ENCODE measurements around the gene MRTFB. TPM values are rescaled to one million over a fixed set of nuclear protein-coding genes. Genes with fewer than 3 reads are reported as not detected.
A peak's percentile ranks its signal among the peaks of the same experiment; 100 is the strongest.

The MRTFB gene
- total RNA-seq, 1 experiment from 2014 or later = 30.0 TPM

GRCh38 chr16:14278749-14279148 lies 207.6 kb downstream of the MRTFB start:
- BruUV-seq (replicated peaks) = no TSS peak
- Mint-ChIP-seq H3K27me3 (ENCODE audit: insufficient read depth, unreplicated experiment) (no peaks in the 10 kb centered on the region), H3K36me3 (ENCODE audit: insufficient read depth, unreplicated experiment) (no peaks in the 10 kb centered on the region), H3K4me3 (ENCODE audit: unreplicated experiment) (no peak overlapping the region), H3K27ac (ENCODE audit: low read depth, unreplicated experiment) (no peak overlapping the region), H3K4me1 (ENCODE audit: insufficient read depth, unreplicated experiment) (no peaks in the 10 kb centered on the region), H3K9me3 (ENCODE audit: unreplicated experiment) (no peaks in the 10 kb centered on the region)
- POLR2A ChIA-PET = interaction anchor here (0.8 kb wide), 1 partner anchor 10 kb away, joined by 3 read pairs; no protein-coding TSS in a partner anchor
- no peak for DNase-seq (ENCODE audit: unreplicated experiment)
- TF ChIP-seq CTCF (IDR thresholded peaks at IDR 0.05; ENCODE audit: unreplicated experiment) = no peak
- CTCF ChIA-PET = interaction anchor here (0.6 to 1.4 kb wide), 5 partner anchors 10 to 359 kb away, joined by 3 to 6 read pairs (median 4); partner anchors contain the start of gene ERCC4
- intact Hi-C loops (cut with micrococcal nuclease) = no loop called here

DNA sequence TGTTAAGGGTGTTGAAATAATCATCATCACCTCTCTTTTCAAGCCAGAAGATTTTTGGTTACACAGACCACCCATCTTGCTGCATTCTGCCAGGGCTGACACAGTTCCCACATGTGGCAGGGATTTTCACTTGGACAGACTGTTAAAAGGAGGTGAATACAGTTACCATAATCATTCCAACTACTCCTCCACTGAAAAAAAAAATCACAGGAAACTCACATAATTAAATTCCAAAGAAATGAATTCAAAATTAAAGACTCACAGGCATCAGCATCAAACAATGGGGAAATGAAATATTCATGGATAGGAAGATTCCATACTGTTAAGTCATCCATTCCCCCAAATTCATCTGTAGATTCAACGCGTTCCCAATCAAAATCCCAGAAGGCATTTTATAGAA lies 209.4 kb downstream of the MRTFB start:
- Mint-ChIP-seq H3K27ac (ENCODE audit: low read depth, unreplicated experiment) (no peak overlapping the region), H3K27me3 (ENCODE audit: insufficient read depth, unreplicated experiment) (no peaks in the 10 kb centered on the region), H3K4me3 (ENCODE audit: unreplicated experiment) (no peak overlapping the region), H3K4me1 (ENCODE audit: insufficient read depth, unreplicated experiment) (peaks cover 5% of the 10 kb centered on the region), H3K36me3 (ENCODE audit: insufficient read depth, unreplicated experiment) (peaks cover 8% of the 10 kb centered on the region), H3K9me3 (ENCODE audit: unreplicated experiment) (no peaks in the 10 kb centered on the region)
- POLR2A ChIA-PET = no interaction called here
- no TSS peak for BruUV-seq (replicated peaks)
- intact Hi-C loops (cut with micrococcal nuclease) = no loop called here
- DNase-seq (ENCODE audit: unreplicated experiment) = no peak
- CTCF ChIA-PET = no interaction called here
- TF ChIP-seq CTCF (IDR thresholded peaks at IDR 0.05; ENCODE audit: unreplicated experiment) = no peak

- Mint-ChIP-seq H3K27ac (ENCODE audit: low read depth, unreplicated experiment) (no peak overlapping the region), H3K27me3 (ENCODE audit: insufficient read depth, unreplicated experiment) (no peaks in the 10 kb centered on the region), H3K4me3 (ENCODE audit: unreplicated experiment) (no peak overlapping the region), H3K9me3 (ENCODE audit: unreplicated experiment) (no peaks in the 10 kb centered on the region), H3K4me1 (ENCODE audit: insufficient read depth, unreplicated experiment) (peaks cover 5% of the 10 kb centered on the region), H3K36me3 (ENCODE audit: insufficient read depth, unreplicated experiment) (peaks cover 15% of the 10 kb centered on the region)
- no peak for DNase-seq (ENCODE audit: unreplicated experiment)
- POLR2A ChIA-PET = interaction anchor here (0.9 kb wide), 1 partner anchor 9 kb away, joined by 3 read pairs; no protein-coding TSS in a partner anchor
- intact Hi-C loops (cut with micrococcal nuclease) = no loop called here
- no TSS peak for BruUV-seq (replicated peaks)
- CTCF ChIA-PET = interaction anchor here (0.6 kb wide), 1 partner anchor 126 kb away, joined by 5 read pairs; no protein-coding TSS in a partner anchor
- TF ChIP-seq CTCF (IDR thresholded peaks at IDR 0.05; ENCODE audit: unreplicated experiment) = no peak
Measured at GRCh38 chr16:14283786-14284185, 212.7 kb downstream of the MRTFB start.

DNA sequence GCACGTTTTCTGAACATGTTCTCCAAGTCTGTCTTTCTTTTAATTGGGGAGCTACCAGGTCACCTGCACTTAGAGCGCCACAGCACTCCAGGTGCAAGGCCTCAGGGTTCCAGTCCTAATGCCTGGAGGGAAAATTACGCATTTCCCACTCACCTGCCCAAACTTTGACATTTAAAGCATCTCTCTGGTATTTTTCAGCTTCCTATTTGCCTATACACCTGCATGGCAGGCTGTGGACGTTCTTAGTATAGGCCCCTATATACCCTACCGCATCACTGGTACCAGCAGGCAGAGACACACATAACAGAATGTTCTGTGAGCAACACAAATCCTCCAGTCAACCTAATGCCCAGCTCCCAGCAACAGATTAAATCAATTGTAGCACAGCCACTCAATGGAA lies 213.3 kb downstream of the MRTFB start:
- ChIA-PET CTCF (interaction anchor here (0.5 to 2.5 kb wide), 4 partner anchors 38 to 1665 kb away, joined by 3 to 12 read pairs (median 6); no protein-coding TSS in a partner anchor), POLR2A (interaction anchor here (0.9 kb wide), 1 partner anchor 10 kb away, joined by 3 read pairs; no protein-coding TSS in a partner anchor)
- H3K9me3 Mint-ChIP-seq (ENCODE audit: unreplicated experiment) = peaks cover 6% of the 10 kb centered on the region
- no TSS peak for BruUV-seq (replicated peaks)
- H3K4me3 Mint-ChIP-seq (ENCODE audit: unreplicated experiment) = peak overlapping the region; percentile 82
- peaks cover 5% of the 10 kb centered on the region for H3K4me1 Mint-ChIP-seq (ENCODE audit: insufficient read depth, unreplicated experiment)
- intact Hi-C loops (cut with micrococcal nuclease) = no loop called here
- TF ChIP-seq CTCF (IDR thresholded peaks at IDR 0.05; ENCODE audit: unreplicated experiment) = no peak
- H3K36me3 Mint-ChIP-seq (ENCODE audit: insufficient read depth, unreplicated experiment) = peaks cover 15% of the 10 kb centered on the region
- no peak for DNase-seq (ENCODE audit: unreplicated experiment)
- H3K27me3 Mint-ChIP-seq (ENCODE audit: insufficient read depth, unreplicated experiment) = no peaks in the 10 kb centered on the region
- no peak overlapping the region for H3K27ac Mint-ChIP-seq (ENCODE audit: low read depth, unreplicated experiment)

Measured in MCF 10A (cell line).